Measurements from ENCODE around the gene BNIP3.
"Not testable (repeated sequence)": the region's sequence is repeated elsewhere in the genome, so short reads cannot be mapped to it uniquely, and the experiment has no call there.

Gene BNIP3

DNA sequence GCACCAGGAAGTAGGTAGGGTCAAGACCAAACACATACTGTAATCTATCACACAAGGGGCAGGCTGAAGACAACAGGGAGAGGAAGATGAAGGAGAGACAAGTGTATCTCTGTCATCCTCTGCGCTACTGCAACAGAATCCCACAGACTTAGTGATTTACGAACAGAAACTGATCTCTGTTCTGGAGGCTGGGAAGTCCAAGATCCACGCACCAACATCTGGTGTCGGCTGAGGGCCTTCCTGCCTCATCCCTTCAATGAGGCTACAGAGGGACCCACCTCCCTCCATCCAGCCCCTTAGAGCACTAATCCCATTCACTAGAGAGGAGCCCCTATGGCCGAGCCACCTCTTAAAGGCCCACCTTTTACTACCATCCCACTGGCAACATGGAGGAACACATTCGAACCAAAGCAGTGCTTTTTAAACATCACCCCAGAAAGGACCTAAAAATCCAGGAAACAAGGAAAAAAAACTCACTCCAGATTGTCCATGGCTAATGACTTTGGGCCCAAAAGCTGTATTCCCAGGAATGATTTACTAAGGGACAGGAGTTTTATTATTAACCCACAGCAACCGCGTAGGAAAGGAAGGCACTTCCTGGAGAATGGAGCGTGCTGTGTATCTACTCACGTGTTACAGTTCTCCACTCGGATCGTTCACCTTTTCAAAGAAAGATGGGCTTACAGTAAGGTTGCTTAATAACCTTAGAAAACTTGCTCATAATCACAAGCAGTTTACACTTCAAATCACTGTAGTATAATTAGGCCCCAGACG is 4.2 kb downstream of the BNIP3 start:
- no peak for DNase-seq

- DNase-seq = no peak
These were observed 5.9 kb downstream of the BNIP3 start for GRCh38 chr10:131975796-131976195.

GRCh38 chr10:131975003-131975402 is 6.7 kb downstream of the BNIP3 start:
- DNase-seq = peak; percentile 20

DNA sequence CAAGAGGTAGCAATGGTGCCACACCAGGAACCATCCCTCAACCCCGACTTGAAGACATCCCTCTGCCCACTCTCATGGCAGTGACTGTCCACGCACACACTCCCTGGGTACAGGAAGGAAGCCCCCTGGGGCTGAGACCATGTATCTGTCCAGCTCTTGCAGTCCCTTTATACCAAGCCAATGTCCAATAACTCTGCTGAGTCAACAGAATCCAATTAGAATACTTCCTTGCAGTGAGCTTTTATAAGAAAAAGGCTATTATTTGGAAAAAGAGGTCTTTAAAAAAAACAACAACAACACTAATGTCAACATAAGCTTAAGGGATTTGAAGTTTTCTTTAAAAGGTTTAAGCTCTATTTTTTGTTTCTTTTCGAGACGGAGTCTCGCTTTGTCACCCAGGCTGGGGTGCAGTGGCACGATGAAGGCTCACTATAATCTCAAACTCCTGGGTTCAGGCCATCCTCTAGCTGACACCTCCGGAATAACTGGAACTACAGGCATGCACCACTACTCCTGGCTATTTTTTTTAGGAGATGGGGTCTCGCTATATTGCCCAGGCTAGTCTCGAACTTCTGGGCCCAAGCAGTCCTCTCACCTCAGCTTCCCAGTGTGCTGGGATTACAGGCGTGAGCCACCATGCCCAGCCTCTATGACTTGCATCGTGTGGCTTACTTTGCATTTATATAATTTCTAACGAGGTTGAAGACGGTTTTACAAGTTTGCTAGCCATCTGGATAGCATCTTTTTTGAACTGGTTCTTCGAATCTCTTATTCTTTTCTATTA is 7.5 kb downstream of the BNIP3 start:
- DNase-seq = no peak

- DNase-seq = no peak
These were observed 8.4 kb downstream of the BNIP3 start for GRCh38 chr10:131973160-131973951.

DNA sequence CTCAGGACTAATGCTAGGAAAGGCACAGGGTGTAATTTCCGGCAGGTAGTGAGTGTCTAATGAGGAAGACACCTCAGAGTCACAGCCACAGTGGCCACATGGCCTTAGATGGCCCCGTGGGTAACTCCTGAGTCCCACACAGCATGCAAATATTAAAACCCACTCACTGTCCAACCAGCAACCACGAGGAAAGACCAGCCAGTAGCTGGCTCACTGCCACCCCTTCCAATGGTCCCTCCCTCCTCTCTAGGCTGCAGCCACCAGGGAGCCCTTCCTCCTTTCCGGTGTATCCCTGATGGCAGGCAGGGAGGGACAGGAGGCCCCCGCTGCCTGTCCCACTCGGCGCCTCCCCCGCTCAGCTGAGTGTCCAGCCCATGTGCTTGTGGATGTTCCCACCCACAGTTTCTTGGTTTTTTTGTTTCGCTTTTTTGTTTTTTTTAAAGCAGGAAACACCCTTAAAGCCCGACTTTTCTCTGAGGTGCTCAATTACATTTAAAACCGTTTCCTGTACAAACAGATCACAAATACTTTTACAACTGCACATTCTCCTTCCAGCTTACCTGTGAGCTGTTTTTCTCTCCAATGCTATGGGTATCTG is 9.2 kb downstream of the BNIP3 start:
- DNase-seq = no peak

GRCh38 chr10:131971591-131971990 is 10.1 kb downstream of the BNIP3 start:
- DNase-seq = no peak

DNA sequence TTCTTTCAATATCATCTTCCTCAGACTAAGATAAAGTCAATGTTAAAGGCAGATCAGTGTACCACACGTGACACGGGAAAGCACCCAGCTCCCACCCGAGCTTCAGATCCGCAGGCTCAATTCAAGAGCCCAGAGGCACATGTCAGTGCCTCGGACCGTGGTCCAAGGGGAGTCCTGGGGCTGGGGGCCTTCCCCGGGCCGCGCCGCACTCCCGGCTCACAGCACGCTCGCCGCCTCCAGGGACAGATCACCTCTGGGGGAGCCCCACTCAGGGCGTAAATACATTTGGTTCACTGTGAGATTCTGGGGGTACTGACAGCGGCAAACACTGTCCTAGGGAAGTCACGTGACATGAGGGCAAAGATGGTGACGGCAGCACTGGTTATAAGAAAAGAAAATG is 10.8 kb downstream of the BNIP3 start:
- DNase-seq = no peak

GRCh38 chr10:131968949-131969348 is 12.8 kb downstream of the BNIP3 start:
- no peak for DNase-seq

GRCh38 chr10:131964298-131964697 is 17.4 kb downstream of the BNIP3 start:
- no peak for DNase-seq

DNA sequence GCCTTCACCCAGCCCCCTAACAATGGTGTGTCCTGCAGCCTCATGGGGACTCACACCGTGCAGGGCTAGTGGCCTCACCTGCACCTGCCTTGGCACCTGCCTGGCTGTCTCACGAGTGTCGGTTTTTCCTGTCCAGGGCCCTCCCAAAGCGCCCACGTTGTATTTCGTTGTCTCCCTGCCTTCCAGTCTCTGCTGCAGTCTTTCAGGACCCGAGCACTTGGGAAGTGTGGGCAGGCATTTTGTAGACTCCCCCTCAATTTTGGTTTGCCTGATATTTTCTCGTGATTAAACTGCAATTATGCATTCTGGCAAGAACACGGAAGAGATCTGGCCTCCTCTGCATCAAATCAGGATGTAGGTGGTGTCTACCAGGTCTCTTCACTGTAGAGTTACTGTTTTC is 17.9 kb downstream of the BNIP3 start:
- DNase-seq = no peak

DNA sequence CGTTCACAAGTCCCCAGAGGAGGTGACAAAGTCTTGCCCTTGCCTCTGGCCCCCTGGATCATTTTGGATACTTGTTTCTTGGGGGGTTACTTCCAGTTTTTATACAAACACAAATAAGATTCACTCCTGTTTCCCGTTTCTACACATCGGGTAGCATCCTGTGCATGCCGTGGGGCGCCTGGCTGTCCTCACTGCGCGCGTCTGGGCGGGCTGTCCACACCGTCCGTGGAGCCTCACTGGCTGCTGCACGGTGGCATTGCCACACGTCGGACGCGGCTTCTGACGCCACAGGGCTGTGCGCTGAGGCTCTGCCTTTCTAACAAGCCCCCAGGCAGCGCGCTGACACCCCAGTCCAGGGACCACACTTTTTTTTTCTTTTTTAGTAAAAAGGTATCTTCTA is 18.4 kb downstream of the BNIP3 start:
- DNase-seq = no peak

GRCh38 chr10:131961777-131962662 is 19.7 kb downstream of the BNIP3 start:
- DNase-seq = no peak

DNA sequence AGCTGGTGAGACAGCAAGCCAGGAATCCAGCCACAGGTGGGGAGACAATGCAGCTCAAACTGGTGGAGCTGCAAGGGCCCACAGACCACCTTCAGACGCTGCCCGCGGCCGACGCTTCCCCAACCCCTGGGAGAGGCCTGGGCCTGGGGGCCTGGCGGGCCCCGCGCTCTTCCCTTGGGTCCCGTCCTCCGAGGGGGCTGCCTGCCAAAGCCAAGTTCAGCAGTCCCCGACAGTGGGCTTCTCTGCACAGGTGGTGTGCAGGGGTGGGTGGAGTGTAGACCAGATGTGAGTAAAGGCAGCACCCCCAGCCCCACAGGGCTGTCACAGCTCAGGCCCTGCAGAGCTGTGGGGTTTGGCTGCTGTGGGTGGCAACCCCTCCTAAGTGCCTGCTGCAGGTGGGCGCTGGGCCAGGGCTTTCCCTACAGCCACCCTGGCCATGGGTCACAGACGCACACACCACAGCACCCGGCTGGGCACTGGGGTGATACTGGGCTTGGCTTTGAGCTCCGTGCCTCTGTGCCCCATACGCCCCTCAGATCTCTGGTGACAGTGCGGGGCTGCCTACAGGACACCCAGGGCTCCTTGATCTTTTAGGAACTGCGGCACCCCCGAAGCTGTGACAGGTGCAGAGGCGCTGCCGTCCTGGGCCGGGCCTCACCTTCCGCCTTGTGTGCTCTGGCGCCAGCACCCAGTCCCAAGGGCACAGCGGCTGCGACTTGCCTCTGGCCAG is 20.5 kb downstream of the BNIP3 start:
- DNase-seq = no peak

GRCh38 chr10:131960631-131961046 is 21.1 kb downstream of the BNIP3 start:
- DNase-seq = no peak

GRCh38 chr10:131959841-131960240 is 21.9 kb downstream of the BNIP3 start:
- no peak for DNase-seq

GRCh38 chr10:131955591-131956340 is 26.0 kb downstream of the BNIP3 start:
- DNase-seq = no peak

DNA sequence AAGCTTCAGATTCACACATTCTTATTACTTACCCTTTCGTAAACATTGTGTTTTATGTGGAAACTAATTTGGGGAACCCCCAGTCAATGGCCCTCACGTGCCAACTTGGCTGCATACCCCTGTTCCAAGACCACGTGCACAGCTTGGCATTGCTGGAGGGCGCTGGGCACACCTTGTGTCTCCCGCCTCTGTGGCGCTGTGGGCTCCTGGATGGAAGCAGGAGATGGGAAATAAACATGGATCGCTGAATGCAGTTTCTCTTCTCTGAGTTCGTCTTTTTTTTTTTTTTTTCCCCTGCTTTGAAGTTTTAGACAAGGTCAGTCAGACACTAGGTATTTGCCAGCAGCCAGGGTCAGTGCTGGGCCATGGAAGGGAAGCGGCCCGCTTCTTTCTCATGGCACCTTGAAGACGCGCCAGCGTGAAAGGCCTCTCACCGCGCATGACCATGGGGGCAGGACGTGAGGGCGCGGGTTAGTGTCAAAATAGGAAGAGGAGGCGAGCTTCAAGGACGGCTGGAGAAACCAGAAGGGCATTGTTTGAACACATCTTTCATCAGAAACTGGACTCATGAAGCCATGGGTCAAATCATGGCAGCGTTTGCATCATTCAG is 27.3 kb downstream of the BNIP3 start:
- DNase-seq = no peak

DNA sequence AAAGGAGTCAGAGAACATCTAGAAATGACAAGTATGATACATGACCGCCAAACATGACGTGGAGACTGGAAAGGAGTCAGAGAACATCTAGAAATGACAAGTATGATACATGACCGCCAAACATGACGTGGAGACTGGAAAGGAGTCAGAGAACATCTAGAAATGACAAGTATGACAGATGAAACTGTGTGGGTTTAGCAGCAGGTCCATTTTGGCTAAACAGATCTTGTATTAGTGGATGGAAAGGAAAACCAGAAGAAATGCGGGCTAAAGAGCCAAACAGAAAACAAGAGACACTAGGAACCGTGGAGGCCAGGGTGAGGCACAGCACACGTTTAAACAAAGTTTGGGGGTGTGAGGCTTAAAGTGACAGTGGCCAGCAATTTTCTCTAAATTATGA is 31.8 kb downstream of the BNIP3 start:
- not testable (repeated sequence) for DNase-seq

Measured in NCI-H1417 treated with DMSO at 0.1 percent for 48 hours (cell line).